HG02970 (cell line): Measurements from ENCODE around the gene HS6ST2.

Source experiments
- ATAC-seq: cut with Tn5 transposase; IDR thresholded peaks from one replicate; pipeline ENCODE4 v1.9.1; 2021; ENCODE audit warnings: mild to moderate bottlenecking, moderate library complexity, moderate number of reproducible peaks; ENCODE audit not compliant: unreplicated experiment, low FRiP score

HS6ST2 gene

DNA sequence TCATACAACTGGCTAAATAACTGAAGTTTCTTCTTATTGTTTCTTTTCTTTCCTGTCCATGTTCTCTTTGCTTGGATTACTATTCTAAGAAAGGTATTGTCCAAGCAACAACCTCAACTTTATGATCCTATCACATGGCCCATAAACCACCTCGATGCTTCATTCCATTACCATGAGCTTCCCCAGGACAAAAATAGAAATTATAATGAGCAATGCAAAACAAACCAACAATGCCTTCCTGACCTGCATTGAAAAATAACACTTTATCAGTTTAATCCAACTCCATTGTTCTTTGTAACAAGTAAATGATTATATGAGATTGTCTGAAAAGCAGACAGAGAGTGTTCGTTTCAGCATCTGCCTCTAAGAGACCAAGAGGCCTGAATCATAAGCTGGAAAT, 148.8 kb downstream of the HS6ST2 start:
- ATAC-seq = no peak

DNA sequence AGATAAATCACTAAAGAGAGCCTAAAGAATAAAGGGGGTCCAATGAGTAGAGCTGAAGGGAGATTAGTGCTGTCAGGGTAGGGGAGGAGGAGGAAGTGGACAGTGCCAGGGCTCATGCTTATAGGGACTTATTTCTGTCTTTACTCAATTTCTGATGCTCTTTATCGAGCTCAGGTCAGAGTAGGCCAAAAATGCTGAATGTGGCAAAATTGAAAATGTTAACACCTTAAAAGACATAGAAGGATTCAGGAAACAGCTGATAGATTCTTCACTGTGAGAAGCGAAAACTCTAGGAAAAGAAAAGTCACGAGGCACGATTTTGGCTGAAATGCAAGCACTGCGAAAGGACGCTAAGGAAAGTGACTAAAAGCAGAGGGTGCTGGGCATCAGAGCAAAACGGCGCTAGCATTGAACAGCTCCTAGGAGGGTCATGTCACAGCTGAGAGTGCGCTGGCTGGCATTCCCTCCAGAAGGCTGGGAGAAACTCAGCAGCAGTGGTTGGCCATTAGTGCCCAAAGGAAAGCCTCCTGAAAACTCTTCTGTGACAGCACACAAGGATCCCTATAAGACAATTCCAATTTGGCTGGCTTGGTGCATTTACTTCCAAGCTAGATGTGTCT, 150.9 kb downstream of the HS6ST2 start:
- ATAC-seq = no peak

- no peak for ATAC-seq
Observed at GRCh38 chrX:132802033-132802432, 156.4 kb downstream of the HS6ST2 start.

DNA sequence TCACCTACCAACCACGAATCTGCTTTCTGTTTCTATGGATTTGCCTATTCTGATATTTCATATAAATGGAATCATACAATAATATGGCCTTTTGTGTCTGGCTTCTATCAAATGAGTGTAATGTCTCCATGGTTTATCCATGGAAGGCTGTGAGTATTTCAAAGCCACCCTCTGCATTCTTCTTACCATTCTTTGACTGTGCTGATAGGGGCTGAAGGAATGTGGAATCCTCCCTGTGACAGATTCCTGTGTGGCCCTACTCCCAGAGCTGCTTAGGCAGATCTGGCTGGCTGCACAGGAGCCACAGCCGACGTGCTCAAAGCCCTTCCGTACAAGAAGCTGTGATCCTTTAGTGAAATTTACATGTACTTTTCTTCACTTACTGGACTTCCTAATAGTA, 163.2 kb downstream of the HS6ST2 start:
- ATAC-seq = no peak

DNA sequence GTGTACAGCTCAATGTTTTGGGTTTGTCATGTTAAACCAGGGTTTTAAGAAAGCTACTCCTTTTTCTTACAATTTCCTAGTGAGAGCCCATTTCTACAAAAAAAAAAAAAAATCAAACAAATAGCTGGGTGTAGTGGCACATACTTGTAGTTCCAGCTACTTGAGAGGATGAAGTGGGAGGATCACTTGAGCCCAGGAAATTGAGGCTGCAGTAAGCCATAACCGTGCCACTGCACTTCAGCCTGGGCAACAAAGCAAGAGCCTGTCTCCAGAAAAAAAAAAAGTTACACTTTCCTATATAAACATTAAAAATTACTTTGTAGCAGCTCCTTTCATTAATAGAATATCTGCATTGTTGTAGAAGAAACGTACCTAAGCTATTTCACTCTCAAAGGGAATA, 166.7 kb downstream of the HS6ST2 start:
- no peak for ATAC-seq

DNA sequence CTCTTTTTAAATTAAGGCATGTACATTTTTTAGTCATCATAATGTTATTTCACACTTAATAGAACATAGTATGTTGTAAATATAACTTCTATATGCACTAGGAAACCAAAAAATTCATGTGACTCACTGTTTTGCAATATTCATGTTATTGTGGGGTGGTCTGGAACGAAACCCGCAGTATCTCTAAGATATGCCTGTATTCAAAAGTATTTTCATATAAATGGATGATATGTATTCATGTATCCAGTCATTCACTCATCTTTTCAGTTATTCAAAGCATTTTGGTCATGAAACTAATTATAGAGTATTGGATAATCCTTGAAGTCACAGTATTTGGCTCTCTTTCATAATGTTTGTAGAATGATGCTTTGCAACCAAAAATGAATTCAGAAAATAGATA, 168.1 kb downstream of the HS6ST2 start:
- no peak for ATAC-seq

DNA sequence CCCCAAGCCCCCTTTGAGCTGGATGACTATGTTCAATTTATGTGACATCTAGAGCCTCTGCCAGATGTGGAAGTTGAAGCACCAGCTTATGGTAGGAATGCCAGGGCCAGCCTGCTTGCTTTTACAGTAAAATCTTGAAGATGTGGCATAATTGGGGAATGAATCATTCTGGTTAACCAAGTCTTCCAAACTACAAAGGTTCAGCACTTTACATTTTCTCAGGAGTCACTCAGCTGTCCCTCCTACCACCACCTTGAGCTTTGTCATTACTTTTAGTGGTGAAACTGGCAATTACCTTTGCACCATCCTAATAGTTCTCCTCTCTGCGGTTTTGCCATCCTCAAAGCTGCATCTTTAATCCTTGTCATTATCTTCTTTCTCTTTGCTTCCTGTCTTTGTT, 172.2 kb downstream of the HS6ST2 start:
- no peak for ATAC-seq

DNA sequence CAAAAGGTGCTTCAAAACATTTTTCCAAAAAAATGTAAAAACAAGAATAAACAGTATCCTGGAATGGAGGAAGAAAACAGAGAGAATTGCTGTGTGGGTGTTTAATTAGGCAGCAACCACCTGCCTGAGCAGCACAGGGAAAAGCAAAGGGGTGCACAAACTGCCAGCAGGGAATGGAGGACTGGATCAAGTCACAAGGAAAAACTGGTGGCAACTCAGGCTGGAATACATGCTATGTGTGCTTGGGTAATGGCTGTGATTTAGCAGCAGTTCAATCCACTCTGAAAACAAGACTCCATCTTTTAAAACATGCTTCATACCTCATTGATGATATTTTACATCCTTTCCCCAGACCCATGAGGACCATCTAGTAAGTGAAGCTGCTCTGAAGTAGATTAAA, 179.5 kb downstream of the HS6ST2 start:
- no peak for ATAC-seq

GRCh38 chrX:132776486-132777210, 181.8 kb downstream of the HS6ST2 start:
- ATAC-seq = no peak

GRCh38 chrX:132775263-132775823, 183.1 kb downstream of the HS6ST2 start:
- no peak for ATAC-seq

GRCh38 chrX:132774010-132774714, 184.3 kb downstream of the HS6ST2 start:
- ATAC-seq = no peak

- no peak for ATAC-seq
Observed at GRCh38 chrX:132769609-132770008, 188.8 kb downstream of the HS6ST2 start.

GRCh38 chrX:132766452-132766851, 192.0 kb downstream of the HS6ST2 start:
- ATAC-seq = no peak

GRCh38 chrX:132763528-132763927, 194.9 kb downstream of the HS6ST2 start:
- no peak for ATAC-seq

DNA sequence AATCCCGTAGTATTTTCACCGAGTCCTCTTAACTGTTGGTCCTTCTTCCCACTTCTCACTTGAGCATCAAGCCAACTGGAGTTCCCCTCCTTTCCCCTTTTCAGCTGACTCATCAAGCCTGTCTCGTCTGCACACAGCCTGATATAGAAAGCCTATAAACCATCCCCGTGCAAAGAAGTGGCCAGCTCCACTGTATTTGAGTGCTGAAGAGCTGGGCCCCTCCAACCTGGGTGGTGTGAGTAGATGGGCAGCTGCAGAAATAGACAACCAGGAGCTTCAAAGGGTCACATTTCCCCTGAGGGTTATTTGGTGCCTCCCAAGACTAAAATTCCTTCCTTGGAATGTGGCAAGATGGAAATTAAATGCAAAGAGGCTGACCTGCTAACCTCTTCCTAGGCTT, 199.7 kb downstream of the HS6ST2 start:
- ATAC-seq = no peak

DNA sequence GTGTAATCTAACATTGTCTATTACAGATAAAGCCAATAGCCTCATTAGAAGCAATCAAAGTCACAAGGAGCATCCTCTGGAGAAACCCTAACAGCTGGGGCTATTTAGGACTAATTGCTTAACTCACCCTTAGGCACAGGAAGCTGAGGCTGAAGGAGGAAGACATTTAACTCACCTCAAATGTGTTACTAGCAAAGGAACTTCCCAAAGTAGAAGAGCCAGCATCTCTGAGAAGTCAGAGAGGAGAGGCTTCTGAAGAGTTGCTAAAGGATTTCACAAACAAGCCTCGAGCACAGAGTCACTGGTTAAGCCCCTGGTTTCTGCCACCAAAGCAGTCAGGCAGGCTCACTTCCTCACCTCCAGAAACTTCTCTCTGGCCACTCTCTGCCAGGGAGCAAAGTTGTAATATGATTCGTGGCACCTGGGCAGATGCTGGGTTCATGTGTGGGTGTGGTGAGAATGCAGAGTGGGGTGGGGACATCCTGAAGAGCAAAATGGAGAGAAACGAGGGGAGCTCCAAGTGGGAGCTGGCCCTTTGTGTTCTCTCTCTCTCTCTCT, 201.3 kb downstream of the HS6ST2 start:
- ATAC-seq = no peak

DNA sequence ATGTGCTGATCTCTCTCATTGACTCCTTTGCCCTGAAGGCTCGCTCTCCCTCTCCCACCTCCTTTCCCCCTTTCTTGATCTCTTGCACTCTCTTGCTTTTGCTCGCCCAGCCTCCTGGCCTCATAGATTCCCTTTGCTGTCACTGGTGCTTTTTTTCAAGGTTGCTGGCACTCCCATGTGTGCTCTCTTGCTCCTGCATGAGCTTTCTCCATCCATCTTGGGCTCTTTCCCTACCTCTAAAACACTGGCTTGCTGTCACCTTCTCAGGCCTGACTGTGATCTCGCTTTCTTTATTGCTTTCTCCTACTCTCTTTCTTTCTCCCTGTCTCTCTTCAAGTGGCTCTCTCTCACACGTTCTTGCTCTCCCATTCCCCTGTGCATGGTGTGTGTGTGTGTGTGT, 202.0 kb downstream of the HS6ST2 start:
- ATAC-seq = no peak

DNA sequence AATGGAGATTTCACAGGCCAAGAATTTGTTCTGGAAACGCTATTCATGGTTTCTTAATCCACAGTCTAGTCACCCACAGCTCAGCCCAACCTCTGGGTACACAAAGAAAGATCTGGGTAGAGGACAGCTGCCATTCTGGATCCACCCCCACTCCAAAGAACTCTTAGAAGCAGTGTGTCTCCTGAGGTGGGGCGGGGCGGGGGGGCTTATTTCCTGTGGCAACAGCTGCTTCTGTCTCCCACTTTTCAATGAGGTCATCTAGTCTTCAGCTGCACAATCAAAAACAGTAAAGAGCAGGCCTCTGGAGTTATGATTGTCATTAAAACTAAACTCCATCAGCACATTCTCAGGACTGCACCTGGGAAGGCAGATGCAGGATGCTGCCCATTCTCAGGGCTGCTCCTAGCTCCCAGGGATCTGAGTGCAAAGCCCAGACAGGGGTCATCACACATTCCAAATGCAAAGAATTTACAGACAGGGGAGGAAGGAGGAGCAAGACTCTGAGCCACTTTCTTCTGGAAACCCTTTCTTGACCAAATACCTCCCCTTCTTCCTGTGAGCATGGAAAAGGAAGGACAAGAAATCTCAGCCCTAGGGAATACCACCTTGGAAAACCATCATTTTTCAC, 207.3 kb downstream of the HS6ST2 start:
- ATAC-seq = no peak

DNA sequence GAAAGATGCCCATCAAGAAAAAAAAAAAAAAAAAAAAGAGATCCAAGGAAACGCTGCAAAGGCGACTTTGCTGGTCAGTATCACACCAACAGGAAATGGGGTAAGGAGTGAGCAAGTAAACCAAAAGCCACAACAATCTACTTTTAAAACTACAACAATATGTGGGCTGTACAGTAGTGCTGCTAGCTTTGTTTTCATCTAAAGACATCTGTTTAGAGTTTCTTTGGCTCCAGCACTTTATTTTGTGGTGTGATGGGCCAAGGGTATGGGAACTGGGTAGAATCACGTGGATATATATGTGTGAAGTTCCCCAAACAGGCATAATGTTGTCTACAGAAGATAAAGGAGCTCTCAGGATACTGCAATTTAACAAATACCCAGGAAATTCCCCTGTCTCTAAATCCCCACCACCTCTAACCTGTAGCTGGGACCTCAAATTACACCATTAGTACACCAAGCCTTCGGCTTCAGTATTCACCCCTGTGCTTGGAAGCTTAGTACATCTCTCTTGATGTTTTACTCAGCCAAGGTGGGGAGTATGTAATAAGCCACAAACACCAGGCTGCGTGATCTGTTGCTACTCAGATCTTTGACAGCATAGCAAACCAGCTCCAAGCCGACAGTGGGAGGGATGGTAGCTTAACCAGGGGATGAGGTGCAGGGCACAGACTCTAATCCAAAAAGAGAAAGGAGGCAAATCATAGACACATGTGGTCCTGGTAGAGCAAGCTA, 207.9 kb downstream of the HS6ST2 start:
- no peak for ATAC-seq

- no peak for ATAC-seq
Observed at GRCh38 chrX:132749406-132749805, 209.0 kb downstream of the HS6ST2 start.
